Transverse colon (tissue), 4 donors: ENCODE results near the gene ASB8. TPM values are rescaled to one million over a fixed set of nuclear protein-coding genes. Genes with fewer than 3 reads are reported as not detected.
A peak's percentile ranks its signal among the peaks of the same experiment; 100 is the strongest.

ENCODE experiments used
- DNase-seq: peaks from one replicate; pipeline ENCODE4 v3.0.0-alpha.2; 2019
- H3K27ac ChIP-seq, 4 donors: fragments of 200-600 bp; sonication (generic); 2 replicates each; pipeline ENCODE4 v1.5.1; 2016 to 2018; ENCODE audit warnings: inconsistent platforms in 4 of 4
- H3K27me3 ChIP-seq: fragments of 200-600 bp; sonication (generic); 2 replicates; pipeline ENCODE4 v1.5.1; 2017; ENCODE audit warnings: inconsistent platforms
- H3K36me3 ChIP-seq, 4 donors: fragments of 200-600 bp; sonication (generic); 2 replicates each; pipeline ENCODE4 v1.5.1; 2017 to 2019; ENCODE audit warnings: inconsistent platforms in 4 of 4
- H3K4me1 ChIP-seq, 4 donors: fragments of 200-600 bp; sonication (generic); 2 replicates each; pipeline ENCODE4 v1.5.1; 2017 to 2020; ENCODE audit warnings: inconsistent platforms in 4 of 4
- H3K4me3 ChIP-seq, 4 donors: fragments of 200-600 bp; sonication (generic); 1 replicate in 1 of 4; 2 replicates in 3 of 4; pipeline versions ENCODE4 v1.5.1 to v1.6.1; 2017 to 2019; ENCODE audit warnings: inconsistent platforms in 4 of 4
- H3K9me3 ChIP-seq, 2 donors: fragments of 200-600 bp; sonication (generic); 2 replicates each; pipeline ENCODE4 v1.5.1; 2017 to 2019; ENCODE audit warnings: inconsistent platforms in 2 of 2
- EP300 ChIP-seq: sonication (generic); formaldehyde crosslinking; IDR thresholded peaks from one replicate; pipeline ENCODE4 v1.6.1; 2017; ENCODE audit warnings: antibody characterized with exemption, low read depth
- POLR2A ChIP-seq: fragments of 450-650 bp; IDR thresholded peaks from one replicate; pipeline ENCODE4 v1.6.1; 2016; ENCODE audit warnings: antibody characterized with exemption, mild to moderate bottlenecking, moderate library complexity
- POLR2AphosphoS5 ChIP-seq, 3 donors: sonication (generic); formaldehyde crosslinking; IDR thresholded peaks; one replicate each; pipeline ENCODE4 v1.6.1; 2016; ENCODE audit warnings: antibody characterized with exemption in 3 of 3
- WGBS, 2 donors: methylation state at CpG; one replicate each; pipeline ENCODE4 v1.1.5; 2018; ENCODE audit warnings: low coverage in 1 of 2; 5-methylcytosine and 5-hydroxymethylcytosine counted together
- in situ Hi-C, 4 donors: fragments of 200-750 bp; cut with MboI; loops; one replicate each; pipeline versions ENCODE4 v1.15.0 to v1.15.1; 2017; ENCODE audit warnings: low sequenced_read_pairs in 3 of 4, low pct_ligation_motif_present in 1 of 4, low pct_unique_long_range_greater_than_20kb in 1 of 4
- intact Hi-C: fragments of 100-400 bp; cut with DNase I; formaldehyde crosslinking; loops from one replicate; pipeline ENCODE4 v1.15.1; 2023; ENCODE audit warnings: low total_unique reads
- total RNA-seq, 4 donors: library from RNA; depleted of rRNA; stranded (reverse); fragments of >200 nt; gene quantifications; one replicate each; pipeline ENCODE4 v1.1.0, GENCODE V29; 2016
- TF ChIP-seq, protein P1 (sequence below), 5 experiments: fragments of 200-600 bp in 3 of 5; fragments of 450-650 bp in 2 of 5; sonication (generic) in 3 of 5; IDR thresholded peaks; 1 replicate in 2 of 5; 2 replicates in 3 of 5; pipeline ENCODE4 v1.5.1; 2016 to 2017; ENCODE audit warnings: antibody characterized with exemption in 5 of 5, inconsistent platforms in 3 of 5, mild to moderate bottlenecking in 2 of 5, moderate library complexity in 1 of 5

ASB8 gene
- total RNA-seq, 4 donors from 2014 or later: 13.3 to 39.0 (median 23.3) TPM

DNA sequence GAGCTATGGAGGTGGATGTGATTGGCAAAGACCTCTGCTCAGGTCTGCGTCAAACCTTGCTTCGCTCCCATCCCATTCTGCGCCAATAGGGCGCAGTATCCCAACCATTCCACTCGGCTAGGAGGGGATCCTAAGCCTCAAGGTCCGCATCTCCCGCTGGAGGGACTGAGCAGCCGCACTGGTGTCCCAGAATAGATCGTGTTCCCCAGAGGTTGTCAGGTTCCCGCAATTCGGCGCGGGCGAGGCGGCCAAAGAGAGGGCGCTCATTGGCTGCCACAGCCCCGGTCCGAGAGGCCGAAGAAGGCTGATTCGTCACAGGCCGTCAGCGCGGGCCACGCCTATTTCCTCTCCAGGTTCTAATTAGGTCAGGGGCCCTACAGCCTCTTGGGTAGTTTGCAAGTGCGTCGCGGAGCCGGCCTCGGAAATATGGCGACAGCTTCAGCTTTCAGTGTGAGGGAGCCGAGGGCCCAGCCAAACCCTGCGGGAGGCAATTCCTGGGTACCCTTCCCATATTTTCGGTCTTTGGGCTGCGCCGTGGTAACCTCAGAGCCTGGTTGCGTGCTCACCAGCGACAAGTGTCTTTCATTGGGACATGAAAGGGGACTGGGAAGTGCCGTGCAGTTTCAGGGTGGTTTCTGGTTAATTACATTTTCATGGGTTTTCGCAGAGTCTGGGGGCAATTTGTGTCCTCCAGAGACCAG, 40.8 kb upstream of the ASB8 start:
- Histone ChIP-seq H3K27me3 (no peaks in the 10 kb centered on the region), H3K4me3 (peak overlapping the region; percentile 49 to 78 (median 56)), H3K9me3 (peaks cover 0 to 3% of the 10 kb centered on the region in 2 donors), H3K4me1 (peaks cover 0 to 34% (median 19%) of the 10 kb centered on the region in 4 donors), H3K36me3 (no peaks in the 10 kb centered on the region), H3K27ac (peak overlapping the region; percentile 95 to 98 (median 95))
- DNase-seq: peak; percentile 97
- TF ChIP-seq, protein P1, sequence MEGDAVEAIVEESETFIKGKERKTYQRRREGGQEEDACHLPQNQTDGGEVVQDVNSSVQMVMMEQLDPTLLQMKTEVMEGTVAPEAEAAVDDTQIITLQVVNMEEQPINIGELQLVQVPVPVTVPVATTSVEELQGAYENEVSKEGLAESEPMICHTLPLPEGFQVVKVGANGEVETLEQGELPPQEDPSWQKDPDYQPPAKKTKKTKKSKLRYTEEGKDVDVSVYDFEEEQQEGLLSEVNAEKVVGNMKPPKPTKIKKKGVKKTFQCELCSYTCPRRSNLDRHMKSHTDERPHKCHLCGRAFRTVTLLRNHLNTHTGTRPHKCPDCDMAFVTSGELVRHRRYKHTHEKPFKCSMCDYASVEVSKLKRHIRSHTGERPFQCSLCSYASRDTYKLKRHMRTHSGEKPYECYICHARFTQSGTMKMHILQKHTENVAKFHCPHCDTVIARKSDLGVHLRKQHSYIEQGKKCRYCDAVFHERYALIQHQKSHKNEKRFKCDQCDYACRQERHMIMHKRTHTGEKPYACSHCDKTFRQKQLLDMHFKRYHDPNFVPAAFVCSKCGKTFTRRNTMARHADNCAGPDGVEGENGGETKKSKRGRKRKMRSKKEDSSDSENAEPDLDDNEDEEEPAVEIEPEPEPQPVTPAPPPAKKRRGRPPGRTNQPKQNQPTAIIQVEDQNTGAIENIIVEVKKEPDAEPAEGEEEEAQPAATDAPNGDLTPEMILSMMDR (IDR thresholded peaks at IDR 0.05): peak in 1 of 5 experiments; percentile 28
- TF ChIP-seq POLR2AphosphoS5 (IDR thresholded peaks at IDR 0.05): peak; percentile 98
- peak; percentile 98 for TF ChIP-seq POLR2A
- no peak for TF ChIP-seq EP300
- intact Hi-C loops (no loop called here), in situ Hi-C loops (no loop called here)
- WGBS, 2 donors: 2% methylated on average over 39 of the region's 39 CpGs; no CpG with 5 or more reads in 1 of the 2 donors

DNA sequence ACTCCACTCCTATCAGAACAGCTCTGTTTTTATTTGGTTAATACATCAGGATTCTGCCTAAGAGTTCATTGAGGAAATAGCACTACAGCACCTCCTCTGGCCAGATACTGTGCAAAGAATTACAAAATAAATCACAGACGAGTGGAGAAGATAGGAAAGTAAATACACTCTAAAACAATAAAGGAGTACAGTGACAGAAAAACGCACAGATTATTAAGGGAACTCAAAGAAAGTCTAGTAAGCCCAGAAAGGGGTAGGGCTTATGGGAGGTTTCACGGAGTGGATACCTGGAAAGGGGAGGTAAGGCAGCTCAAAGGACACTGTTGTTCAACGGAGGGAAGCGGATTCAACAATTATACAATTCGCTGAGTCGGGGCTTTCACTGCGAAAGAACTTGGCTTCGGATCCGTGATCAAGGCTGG, 40.2 kb upstream of the ASB8 start:
- in situ Hi-C loops (no loop called here), intact Hi-C loops (no loop called here)
- Histone ChIP-seq H3K27me3 (no peaks in the 10 kb centered on the region), H3K9me3 (no peaks in the 10 kb centered on the region), H3K4me3 (peak overlapping the region; percentile 15 to 78 (median 56)), H3K36me3 (no peaks in the 10 kb centered on the region), H3K4me1 (peaks cover 0 to 34% (median 19%) of the 10 kb centered on the region in 4 donors), H3K27ac (peak overlapping the region; percentile 95 to 98 (median 95))
- TF ChIP-seq POLR2A: no peak
- TF ChIP-seq, protein P1 (IDR thresholded peaks at IDR 0.05): peak; percentile 37 to 66 (median 44)
- no peak for DNase-seq
- WGBS, 2 donors: 0 to 3% methylated on average over 5 to 10 of the region's 10 CpGs

DNA sequence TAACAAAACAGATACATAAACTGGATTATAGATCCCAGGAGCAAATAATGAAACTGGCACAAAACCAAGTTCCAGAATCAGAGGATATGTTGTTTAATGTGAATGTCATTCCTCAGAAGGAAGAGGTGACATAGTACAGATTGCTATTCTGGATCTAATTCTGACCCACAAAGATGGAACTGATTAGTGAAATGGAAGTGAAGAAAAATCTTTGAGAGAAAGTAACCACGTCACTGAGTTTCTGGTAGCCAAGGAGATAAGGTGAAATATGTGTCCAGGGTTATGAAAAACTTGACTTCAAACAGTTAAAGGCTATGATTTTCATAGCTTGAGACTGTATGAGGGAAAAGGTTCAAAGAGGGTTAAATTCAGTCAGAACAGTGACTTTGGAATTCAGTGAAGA, 37.5 kb upstream of the ASB8 start:
- Histone ChIP-seq H3K36me3 (no peaks in the 10 kb centered on the region), H3K9me3 (no peaks in the 10 kb centered on the region), H3K4me3 (no peak overlapping the region), H3K27me3 (no peaks in the 10 kb centered on the region), H3K4me1 (peaks cover 0 to 19% (median 13%) of the 10 kb centered on the region in 4 donors), H3K27ac (no peak overlapping the region)
- intact Hi-C loops: no loop called here
- in situ Hi-C loops: no loop called here
- TF ChIP-seq, protein P1 (IDR thresholded peaks at IDR 0.05): no peak
- no peak for TF ChIP-seq EP300
- TF ChIP-seq POLR2A: no peak
- TF ChIP-seq POLR2AphosphoS5 (IDR thresholded peaks at IDR 0.05): no peak
- no peak for DNase-seq
- WGBS, 2 donors: 71 to 80% methylated on average over 1 of the region's 1 CpG

DNA sequence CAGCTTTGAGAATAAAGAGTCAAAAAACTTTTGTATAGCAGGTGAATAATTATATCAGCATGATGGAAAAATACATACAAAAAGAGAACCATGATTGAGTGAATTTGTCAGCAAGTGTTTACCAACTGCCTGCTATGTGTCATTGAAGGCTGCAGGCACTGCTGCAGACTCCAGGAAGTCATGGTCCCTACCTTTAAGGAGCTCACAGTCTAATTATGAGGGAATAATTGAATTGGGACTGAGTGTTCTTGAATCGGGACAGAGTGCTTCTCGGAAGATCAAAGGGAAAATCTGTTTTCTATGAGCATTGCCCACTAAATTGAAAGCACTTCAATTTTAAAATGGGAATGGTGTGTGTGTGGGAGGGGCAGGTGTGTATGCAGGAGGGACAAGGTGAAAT, 36.3 kb upstream of the ASB8 start:
- Histone ChIP-seq H3K27me3 (no peaks in the 10 kb centered on the region), H3K9me3 (no peaks in the 10 kb centered on the region), H3K36me3 (no peaks in the 10 kb centered on the region), H3K27ac (no peak overlapping the region), H3K4me1 (peaks cover 0 to 10% (median 4%) of the 10 kb centered on the region in 4 donors), H3K4me3 (no peak overlapping the region)
- no peak for DNase-seq
- in situ Hi-C loops (no loop called here), intact Hi-C loops (no loop called here)
- 40 to 48% methylated on average over 1 to 2 of the region's 2 CpGs for WGBS, 2 donors
- TF ChIP-seq POLR2AphosphoS5 (IDR thresholded peaks at IDR 0.05) (no peak), POLR2A (no peak), EP300 (no peak)
- TF ChIP-seq, protein P1 (IDR thresholded peaks at IDR 0.05): no peak
